BJ (cell line): ENCODE results near the gene GATA2. TPM values are rescaled to one million over a fixed set of nuclear protein-coding genes. Genes with fewer than 3 reads are reported as not detected.

Source experiments
- CTCF ChIA-PET: fragments of 350-600 bp; formaldehyde crosslinking; extraction: SDS; loops from one replicate; lab custom pipeline; 2021; ENCODE audit warnings: antibody characterized with exemption, inconsistent platforms; lab: Yijun Ruan, JAX
- POLR2A ChIA-PET: fragments of 300-600 bp; sonication (Branson Sonifier 250); formaldehyde crosslinking; extraction: SDS; loops from one replicate; lab custom pipeline; 2021; ENCODE audit warnings: antibody characterized with exemption; lab: Charles Lee
- DNase-seq: peaks from one replicate; pipeline ENCODE4 v3.0.0-alpha.2; 2011; ENCODE audit warnings: low read depth
- H3K27me3 ChIP-seq: 2 replicates; pipeline ENCODE4 v1.6.0; 2011; ENCODE audit warnings: low read length; ENCODE audit not compliant: control insufficient read depth, insufficient read depth
- H3K36me3 ChIP-seq: 2 replicates; pipeline ENCODE4 v1.5.1; 2011; ENCODE audit warnings: low read length; ENCODE audit not compliant: control insufficient read depth, insufficient read depth
- H3K4me3 ChIP-seq: 2 replicates; pipeline ENCODE4 v1.5.1; 2011; ENCODE audit warnings: low read depth, mild to moderate bottlenecking, control low read depth, low read length
- polyA plus RNA-seq: library from polyadenylated mRNA; depleted of rRNA; stranded (reverse); fragments of >200 nt; gene quantifications from 2 replicates; pipeline ENCODE4 v1.2.3, GENCODE V29; 2011
- TF ChIP-seq, protein P1 (sequence below): IDR thresholded peaks from 2 replicates; pipeline ENCODE4 v1.5.1; 2011; ENCODE audit warnings: low read depth, mild to moderate bottlenecking, control low read depth, inconsistent platforms, low read length, moderate library complexity; ENCODE audit not compliant: insufficient read depth

GATA2 gene
- polyA plus RNA-seq, 1 experiment, result 13.4 TPM

DNA sequence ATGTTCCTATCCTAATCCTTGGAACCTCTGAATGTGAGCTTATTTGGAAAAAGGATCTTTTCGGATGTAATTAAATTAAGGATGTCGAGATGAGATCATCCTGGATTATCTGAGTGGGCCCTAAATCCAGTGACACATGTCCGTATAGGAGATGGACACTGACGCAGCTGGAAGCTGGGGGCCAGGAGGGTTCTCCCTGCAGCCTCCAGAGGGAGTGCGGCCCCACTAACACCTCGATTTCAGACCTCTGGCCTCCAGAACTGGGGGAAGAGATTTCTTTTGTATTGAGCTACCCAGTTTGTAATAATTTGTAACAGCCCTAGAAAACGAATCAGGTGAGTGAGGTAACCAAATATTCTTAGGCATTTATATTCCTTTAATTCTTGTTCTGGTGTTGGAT is 28.8 kb downstream of the GATA2 start:
- CTCF ChIA-PET, result interaction anchor here (1.5 to 1.6 kb wide), 2 partner anchors 10 to 154 kb away, joined by 3 to 5 read pairs; no protein-coding TSS in a partner anchor
- Histone ChIP-seq H3K4me3 (no peak overlapping the region), H3K36me3 (no peaks in the 10 kb centered on the region), H3K27me3 (peaks cover 12% of the 10 kb centered on the region)
- no peak for DNase-seq
- POLR2A ChIA-PET, result no interaction called here
- TF ChIP-seq, protein P1, sequence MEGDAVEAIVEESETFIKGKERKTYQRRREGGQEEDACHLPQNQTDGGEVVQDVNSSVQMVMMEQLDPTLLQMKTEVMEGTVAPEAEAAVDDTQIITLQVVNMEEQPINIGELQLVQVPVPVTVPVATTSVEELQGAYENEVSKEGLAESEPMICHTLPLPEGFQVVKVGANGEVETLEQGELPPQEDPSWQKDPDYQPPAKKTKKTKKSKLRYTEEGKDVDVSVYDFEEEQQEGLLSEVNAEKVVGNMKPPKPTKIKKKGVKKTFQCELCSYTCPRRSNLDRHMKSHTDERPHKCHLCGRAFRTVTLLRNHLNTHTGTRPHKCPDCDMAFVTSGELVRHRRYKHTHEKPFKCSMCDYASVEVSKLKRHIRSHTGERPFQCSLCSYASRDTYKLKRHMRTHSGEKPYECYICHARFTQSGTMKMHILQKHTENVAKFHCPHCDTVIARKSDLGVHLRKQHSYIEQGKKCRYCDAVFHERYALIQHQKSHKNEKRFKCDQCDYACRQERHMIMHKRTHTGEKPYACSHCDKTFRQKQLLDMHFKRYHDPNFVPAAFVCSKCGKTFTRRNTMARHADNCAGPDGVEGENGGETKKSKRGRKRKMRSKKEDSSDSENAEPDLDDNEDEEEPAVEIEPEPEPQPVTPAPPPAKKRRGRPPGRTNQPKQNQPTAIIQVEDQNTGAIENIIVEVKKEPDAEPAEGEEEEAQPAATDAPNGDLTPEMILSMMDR, result peak; percentile 20; the same call in 1 of the 2 replicates

DNA sequence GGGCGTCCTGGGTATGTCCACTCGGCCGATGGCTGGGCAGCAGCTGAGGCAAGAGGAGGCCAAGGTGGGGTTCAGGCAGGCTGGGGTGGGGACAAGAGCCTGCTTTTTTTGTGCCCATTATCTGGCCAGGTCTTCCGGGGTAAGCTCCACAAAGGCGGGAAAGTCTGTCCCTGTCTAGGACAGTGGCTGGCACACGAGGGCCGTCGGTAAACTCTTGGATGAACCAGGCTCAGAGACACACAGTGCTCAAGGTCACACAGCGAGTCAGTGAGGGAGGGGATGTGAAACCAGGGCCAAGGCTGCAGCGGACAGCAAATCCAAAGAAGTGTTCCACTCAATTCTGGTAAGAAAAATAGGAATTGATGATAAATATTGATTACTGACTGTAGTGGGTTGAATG is 29.2 kb downstream of the GATA2 start:
- DNase-seq, result no peak
- POLR2A ChIA-PET, result no interaction called here
- H3K36me3 ChIP-seq, result no peaks in the 10 kb centered on the region
- TF ChIP-seq, protein P1, result no peak
- H3K4me3 ChIP-seq, result no peak overlapping the region
- peaks cover 12% of the 10 kb centered on the region for H3K27me3 ChIP-seq
- CTCF ChIA-PET, result interaction anchor here (1.5 to 1.6 kb wide), 2 partner anchors 11 to 154 kb away, joined by 3 to 5 read pairs; no protein-coding TSS in a partner anchor

GRCh38 chr3:128463354-128463753 is 29.6 kb downstream of the GATA2 start:
- no peaks in the 10 kb centered on the region for H3K36me3 ChIP-seq
- DNase-seq, result no peak
- TF ChIP-seq, protein P1, result no peak
- H3K27me3 ChIP-seq, result peaks cover 13% of the 10 kb centered on the region
- POLR2A ChIA-PET, result no interaction called here
- CTCF ChIA-PET, result interaction anchor here (1.1 to 1.6 kb wide), 3 partner anchors 11 to 154 kb away, joined by 3 to 5 read pairs (median 4); no protein-coding TSS in a partner anchor
- H3K4me3 ChIP-seq, result no peak overlapping the region

GRCh38 chr3:128462931-128463330 is 30.1 kb downstream of the GATA2 start:
- CTCF ChIA-PET, result interaction anchor here (1.1 to 1.6 kb wide), 2 partner anchors 11 to 20 kb away, joined by 4 to 5 read pairs; no protein-coding TSS in a partner anchor
- no peaks in the 10 kb centered on the region for H3K36me3 ChIP-seq
- POLR2A ChIA-PET, result no interaction called here
- no peak overlapping the region for H3K4me3 ChIP-seq
- TF ChIP-seq, protein P1, result no peak
- no peak for DNase-seq
- peaks cover 15% of the 10 kb centered on the region for H3K27me3 ChIP-seq

DNA sequence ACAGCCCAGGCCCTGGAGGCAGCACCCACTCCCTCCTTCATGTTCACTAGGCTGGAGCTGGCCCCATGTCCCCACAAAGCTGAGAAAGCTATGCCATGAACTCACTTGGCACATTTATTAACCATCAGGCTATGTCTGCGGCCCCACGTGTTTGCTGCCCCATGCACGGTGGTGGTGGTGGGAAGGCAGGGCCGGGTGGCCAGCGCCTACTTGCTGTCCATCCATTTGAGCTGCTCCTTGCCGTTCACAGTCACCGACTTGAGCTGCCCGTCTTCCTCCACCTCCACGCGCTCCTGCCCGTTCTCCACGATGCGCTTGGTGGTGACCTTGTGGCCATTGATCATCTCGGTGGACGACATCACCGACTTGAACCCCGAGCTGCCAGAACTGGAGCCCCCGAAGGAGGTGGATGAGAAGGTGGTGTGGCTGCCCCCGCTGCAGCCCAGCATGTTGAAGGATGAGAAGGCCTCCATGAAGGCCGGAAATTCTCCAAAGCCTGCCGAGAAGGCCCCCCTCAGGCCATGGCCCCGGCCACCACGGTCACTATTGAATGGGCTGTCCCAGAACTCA is 30.6 kb downstream of the GATA2 start:
- ChIA-PET POLR2A (no interaction called here), CTCF (interaction anchor here (0.6 to 1.1 kb wide), 2 partner anchors 21 to 508 kb away, joined by 3 to 4 read pairs; no protein-coding TSS in a partner anchor)
- H3K36me3 ChIP-seq, result no peaks in the 10 kb centered on the region
- H3K27me3 ChIP-seq, result peaks cover 18% of the 10 kb centered on the region
- DNase-seq, result no peak
- TF ChIP-seq, protein P1, result no peak
- H3K4me3 ChIP-seq, result no peak overlapping the region
